HG02678 (cell line): ENCODE results near the gene AUTS2.

Experiments
- ATAC-seq: cut with Tn5 transposase; IDR thresholded peaks from one replicate; pipeline ENCODE4 v1.9.1; 2021; ENCODE audit warnings: mild to moderate bottlenecking, moderate library complexity; ENCODE audit not compliant: unreplicated experiment

Gene AUTS2

DNA sequence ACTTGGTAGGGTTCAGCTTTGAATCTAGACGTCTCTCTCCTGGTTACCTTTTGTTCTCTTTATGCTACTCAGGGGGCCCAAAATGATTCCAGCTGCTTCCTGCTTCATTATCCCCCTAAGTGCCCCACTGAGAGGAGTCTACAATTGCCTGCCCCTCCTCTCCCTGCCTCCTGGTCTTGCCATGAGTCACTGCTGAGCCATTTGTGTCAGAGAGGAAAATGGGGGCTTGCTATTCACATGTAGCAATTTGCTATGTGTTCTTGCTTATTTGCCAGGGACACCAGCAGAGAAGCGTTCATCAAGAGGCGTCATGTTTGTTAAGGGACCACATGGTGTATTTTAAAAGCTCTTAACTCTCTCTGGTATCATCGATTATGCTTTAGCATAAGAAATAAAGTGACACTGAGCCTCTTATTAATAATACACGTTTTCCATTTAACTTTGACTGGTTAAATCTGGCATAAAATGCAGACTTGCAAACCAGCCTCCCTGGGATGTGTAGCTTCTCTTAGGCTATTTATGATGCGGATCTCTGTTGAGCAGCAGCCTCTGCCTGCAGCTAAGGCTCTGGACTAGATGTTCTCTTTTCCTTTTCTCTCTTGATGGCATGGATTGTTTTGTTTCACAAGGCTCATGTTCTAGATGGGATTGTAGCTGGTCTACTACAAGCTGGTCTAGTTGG lies 239.3 kb downstream of the AUTS2 start:
- ATAC-seq: no peak

DNA sequence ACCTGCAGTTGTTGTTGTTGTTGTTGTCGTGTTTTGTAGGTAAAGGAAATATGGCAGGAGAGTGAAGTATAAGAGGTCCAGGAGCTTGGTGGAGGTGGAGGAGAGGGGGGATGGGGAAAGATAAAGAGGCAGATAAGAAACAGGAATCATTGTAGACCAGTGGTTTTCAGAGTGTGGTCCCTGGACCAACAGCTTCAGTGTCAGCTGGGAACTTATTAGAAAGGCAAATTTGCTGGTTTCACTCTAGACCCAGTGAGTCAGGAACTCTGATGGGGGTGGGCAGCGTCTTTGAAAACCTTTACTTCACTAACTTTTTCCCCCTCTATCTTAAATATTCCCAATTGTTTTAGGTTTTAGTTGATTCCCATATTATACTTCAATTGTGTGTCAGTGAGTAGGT lies 241.5 kb downstream of the AUTS2 start:
- ATAC-seq: peak; percentile 66

DNA sequence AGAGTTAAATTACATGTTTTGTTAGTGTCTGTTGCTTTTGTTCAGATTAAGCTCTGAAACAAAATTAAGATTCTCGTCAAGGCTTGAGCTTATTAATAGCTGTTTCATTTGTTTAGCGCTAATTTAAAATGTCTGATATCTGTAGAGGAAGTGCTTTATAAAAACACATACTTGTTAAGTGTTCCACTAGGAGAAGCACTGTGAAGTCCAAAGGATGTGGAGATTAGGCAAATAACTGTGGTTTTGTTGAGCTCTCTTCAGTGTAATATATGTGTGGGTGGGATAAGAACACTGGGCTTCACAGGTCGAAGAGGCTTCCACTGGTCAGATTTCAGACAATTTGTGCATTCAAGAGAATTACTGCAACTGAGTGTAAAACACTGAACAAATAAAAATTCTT lies 242.0 kb downstream of the AUTS2 start:
- no peak for ATAC-seq

DNA sequence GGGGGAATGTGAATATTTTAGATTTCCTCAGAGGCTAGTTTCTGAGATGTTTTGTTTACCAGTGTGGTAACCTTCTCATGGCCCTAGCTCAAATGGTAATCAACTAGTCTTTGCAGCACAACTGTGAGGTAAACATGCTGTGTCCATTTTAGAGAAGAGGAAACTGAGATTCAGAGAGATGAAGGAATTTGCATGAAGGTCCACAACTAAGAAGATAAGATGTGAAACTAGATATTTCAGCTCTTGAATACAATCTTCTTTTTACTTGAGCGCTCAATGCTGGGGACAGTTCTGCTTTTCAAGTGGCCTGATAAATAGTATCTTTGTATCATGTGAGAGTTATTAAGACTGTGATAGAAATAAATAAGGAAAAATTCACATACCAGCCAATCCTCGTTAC lies 245.4 kb downstream of the AUTS2 start:
- no peak for ATAC-seq

DNA sequence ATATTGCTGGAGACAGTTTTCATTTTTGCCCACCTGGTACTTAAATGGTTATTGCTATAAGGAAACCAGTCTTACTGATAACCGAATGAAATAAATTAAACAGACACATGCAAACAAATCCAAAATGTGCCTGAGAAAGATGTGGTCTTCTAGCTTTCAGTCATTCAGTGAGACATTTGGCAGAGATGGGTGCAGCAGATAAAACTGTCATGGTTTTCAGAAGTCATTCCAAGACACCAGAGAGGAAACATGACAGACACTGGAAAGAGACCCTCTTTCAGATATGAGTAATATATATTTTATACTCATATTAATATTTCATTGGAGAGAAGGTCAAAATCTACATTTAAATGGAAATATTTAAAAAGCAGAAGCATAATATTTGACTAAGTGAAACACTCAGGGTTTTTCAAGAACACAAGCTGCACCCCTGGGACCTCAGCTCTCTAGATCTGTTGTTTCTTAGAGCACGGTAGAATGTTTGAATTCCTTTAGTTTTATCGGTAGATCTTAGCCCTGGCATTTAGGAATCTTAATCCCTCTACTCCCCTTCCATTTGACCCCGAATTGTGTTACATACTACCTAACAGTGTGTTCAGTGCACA lies 246.1 kb downstream of the AUTS2 start:
- peak; percentile 38 for ATAC-seq

DNA sequence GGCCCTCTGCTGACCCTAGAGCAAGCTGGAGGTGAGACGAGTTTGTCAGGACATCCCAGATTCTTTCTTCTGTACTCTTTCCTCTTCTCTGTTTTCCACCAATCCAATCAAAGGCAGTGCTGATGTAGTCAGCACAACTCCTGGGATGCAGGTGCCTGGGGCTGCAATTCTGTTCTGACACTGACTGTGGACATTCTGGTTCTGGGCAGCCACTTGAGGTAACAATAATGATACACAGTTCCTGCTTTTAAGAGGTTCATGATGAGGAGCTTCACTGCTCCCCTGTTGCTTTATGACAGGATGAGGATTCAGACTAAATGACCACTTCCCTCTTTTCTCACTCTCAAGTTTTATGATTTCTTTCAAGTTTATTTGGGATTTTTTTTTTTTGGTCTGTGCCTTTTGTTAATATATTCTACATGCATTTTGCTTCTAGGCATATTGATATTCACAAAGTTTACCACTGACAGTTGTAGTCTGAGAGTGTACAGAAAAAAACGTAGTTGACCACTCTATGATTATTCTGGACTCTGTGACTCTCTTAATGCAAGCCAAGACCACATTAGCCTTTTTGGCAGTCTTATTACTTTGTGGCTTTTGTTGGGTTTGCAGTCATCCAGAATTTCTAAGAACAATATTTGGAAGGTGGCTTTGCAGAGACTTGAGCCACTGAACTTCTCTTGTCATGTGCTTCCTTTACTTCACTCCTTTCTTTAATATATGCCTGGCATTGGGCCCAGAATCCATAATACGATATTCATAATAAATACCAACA lies 247.6 kb downstream of the AUTS2 start:
- no peak for ATAC-seq

DNA sequence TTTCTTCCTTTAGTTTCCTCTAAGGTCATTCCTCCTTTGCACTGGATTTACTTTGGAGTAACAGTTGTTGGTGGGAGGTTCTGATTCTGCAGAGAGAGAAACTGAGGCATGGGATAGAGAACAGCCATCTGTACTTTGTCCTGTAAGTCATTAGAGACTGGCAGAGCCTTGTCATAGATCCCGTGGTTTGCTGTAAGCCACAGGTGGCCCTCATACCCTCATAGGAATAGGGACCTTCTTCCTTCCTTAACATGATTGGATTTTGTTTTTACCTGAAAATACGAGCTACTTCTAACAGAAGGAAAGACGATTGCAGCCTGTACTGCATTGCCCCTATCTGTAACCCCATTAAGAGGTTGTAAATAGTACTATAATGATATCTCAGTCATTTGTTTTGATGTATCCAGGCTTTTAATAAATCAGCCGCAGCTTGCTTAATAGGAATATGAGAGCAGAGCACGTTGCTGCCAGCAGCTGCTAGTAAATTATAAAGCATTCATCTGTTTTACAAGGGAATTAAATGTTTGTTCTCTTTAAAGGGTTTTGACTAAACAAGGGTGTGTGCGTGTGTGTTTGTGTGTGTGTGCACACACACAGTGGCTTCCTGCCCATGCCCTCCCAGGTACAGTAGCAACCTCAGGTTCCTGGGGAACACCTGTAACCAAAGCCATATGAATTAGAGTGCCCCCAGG lies 249.8 kb downstream of the AUTS2 start:
- ATAC-seq: no peak

DNA sequence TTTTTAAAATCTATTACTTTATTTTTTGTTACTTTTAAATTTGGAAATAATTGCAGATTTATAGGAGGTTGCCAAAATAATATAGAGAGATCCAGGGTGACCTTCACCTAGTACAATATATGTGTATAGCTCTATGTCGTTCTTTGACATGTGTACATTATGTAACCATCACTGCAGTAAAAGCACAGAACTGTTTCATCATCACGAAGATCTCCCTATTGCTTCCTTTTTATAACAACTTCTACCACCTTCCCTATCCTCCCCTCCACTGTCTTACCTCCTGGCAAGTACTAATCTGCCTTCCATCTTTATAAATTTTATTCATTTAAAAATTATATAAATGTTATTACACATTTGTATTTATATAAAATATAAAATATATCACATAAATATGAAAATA lies 251.0 kb downstream of the AUTS2 start:
- no peak for ATAC-seq

DNA sequence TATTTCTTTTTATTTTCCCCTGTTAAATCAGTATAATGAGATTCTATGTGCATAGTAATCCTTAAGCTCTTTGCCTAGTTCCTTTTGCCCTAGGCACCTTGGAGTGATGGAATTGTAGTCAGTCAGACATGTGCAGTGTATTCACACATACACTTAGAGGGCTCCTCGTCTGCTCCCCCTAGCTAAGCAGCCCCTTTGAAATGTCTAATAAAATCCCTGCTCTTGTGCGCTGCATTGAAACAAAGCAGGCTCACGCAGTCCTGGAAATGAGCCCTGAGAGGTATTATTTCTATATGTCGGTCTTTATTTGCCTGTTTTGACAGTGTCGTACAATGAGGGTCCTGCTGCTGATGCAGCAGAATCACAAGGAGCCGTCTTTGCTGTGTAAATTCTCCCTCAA lies 258.7 kb downstream of the AUTS2 start:
- no peak for ATAC-seq

DNA sequence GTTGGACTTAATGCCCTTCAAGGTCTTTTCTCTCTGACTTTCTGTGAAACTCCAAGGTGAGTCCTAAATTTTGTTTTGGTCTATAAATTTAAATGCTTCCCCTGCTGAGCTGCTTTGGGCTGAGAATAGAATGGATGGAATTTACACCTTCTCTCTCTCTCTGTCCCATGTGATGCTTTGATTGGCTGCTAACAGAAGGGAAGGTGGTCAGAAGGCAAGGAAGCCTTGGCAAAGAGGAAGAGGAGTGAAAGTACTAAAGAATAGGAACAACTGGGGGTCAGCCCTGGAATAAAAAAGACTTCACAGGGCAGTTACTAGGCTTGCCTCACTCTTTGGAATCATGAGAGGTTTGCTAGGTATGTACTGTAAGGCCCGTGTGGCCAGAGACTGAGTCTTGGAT lies 260.2 kb downstream of the AUTS2 start:
- no peak for ATAC-seq

DNA sequence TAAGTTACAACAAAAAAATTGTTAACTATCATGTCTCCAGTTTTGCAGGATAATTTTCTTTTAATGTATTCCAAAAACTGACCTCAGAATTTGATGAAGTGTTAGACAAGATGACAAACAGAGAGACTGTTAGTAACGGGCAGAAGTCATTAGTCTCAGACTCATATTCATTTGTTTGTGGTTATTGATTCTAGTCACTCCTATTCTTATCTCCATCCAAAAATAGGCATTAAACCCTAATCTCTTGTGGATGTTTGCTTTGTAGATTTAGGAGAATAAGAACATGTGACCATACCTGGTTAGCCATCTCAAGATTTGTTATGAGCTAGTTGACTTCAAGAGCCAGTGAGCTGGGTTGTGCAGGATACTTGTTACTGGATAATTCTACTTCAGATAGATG lies 261.1 kb downstream of the AUTS2 start:
- ATAC-seq: no peak

DNA sequence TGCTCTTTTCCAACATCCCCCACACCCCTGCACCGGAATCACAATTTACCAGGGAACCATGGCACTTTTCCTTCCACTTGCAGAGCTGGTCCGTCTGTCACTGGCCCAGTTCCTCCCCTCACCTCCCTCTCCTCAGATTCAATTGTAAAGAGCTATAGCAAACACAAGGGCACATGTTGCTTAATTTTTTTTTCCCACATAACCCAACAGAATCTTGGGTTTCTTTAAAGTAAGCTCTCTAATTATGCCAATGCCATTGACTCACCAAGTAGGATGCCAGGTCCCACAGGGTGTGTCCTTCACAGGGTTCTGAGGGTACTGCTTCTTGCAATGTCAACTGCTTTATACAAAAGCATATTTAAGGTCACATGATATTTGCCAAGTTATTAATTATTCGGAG lies 262.2 kb downstream of the AUTS2 start:
- ATAC-seq: no peak

DNA sequence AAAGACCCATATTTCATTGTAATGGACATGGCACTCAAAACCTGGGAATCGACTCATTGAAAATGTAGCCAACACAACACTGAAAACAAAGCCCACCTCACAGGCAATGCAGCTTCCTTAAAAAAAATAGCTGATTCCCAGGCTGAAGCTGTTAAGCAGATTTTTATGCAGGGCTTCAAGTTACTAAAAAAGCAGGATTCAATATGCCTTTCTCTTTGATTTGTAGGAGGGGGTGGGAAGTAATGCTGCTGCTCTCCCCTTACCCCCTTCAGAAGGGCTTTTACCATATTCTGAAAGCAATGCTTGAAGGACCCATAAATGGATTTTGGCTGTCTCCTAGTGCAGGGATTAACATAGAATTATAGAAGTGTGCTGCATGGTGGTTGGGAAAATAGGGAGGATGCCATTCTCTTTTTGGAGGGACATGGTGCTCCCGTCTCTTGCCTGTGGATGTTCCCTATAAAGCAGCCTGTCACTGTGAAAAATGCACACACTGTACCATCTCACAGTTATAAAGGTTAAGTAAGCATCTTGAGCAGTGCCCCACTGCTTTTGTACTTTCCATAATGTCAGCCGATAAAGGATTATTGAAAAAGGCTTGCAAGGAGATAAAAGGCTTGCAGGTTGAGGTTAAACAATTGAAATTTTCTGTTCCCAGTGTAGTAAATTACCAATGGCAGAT lies 262.8 kb downstream of the AUTS2 start:
- no peak for ATAC-seq

DNA sequence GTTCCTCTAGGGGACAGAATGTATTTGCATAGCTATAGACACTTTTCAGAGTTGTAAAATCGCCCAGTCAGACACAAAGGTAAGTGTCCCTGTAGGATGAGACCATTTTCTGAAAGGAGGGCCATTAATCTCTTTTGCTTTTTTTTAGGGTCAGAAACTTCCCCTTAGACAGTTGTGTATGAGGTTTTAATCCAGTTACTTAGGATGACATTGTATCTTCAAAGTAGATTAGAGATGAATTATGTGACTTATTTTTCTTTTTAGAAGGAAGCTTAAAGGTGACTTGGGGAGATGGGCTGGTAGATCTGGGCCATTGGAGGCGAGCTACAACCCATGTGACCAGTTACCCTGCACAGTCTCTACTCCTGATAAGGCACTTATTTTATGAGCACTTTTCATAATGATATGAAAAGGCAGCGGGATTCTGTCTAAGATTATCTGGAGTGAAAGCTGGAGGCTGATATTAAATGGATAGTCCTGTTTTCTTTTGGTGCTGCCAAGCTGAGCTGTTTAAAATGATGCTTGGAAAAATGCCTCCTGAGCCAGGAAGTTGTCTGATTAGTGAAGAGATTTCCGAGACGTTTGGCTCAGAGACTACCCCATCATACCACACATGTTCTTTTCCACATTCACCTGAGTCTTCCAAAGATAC lies 264.3 kb downstream of the AUTS2 start:
- no peak for ATAC-seq

DNA sequence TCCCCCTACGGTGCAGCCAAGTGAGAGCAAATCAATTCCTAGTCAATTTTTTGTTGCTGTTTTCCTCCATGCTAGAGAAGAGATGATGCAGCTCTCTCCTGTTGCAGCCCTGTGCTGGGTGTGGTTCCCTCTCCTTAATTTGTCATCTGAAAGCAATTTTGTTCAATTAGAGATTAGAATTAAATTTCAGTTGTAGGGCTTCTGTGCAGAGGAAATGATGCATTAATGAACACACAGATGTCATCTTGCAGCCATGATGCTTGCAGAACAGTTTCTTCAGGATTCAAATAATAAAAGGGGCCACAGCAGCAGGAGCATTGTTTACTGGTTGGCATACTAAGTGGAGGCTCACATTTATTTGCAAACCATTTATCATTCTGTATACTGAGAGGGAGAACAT lies 266.0 kb downstream of the AUTS2 start:
- ATAC-seq: no peak

DNA sequence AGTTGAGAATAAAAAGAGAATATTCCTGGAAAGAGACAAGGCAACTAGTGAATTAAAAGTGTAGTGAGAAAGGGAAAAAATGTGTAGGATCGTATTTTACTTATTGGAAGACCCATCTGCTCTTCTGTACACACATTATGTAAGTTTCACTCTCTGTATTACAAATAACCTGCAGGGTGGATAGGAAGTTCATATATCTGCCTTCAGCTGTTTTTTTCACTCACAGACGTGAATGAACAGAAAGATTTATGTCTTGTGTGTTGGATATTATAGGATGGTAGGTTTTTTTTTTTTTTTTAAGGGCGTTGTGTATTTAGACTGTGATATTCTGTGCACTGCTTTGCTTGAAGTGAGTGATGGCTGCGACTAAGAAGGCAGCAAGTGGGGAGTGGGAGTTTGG lies 266.5 kb downstream of the AUTS2 start:
- ATAC-seq: peak; percentile 45

DNA sequence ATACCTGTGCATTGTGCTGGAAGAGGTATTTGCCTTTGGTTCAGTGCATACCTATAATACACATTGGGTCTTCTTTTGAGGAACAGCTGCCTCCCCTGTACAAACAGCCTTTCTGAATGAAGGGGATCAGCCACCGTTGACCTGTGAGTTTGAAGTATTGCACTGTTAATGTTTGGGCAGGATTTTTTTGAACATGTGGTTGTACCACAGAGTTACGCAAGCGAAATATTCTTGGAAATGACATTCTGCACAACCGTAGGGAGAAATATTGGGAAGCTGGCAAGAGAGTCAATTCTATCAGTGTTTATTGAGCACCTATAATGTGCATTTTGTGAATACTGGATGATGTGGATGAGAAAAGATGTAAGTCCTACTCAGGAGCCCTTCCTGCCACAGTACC lies 270.6 kb downstream of the AUTS2 start:
- ATAC-seq: no peak

DNA sequence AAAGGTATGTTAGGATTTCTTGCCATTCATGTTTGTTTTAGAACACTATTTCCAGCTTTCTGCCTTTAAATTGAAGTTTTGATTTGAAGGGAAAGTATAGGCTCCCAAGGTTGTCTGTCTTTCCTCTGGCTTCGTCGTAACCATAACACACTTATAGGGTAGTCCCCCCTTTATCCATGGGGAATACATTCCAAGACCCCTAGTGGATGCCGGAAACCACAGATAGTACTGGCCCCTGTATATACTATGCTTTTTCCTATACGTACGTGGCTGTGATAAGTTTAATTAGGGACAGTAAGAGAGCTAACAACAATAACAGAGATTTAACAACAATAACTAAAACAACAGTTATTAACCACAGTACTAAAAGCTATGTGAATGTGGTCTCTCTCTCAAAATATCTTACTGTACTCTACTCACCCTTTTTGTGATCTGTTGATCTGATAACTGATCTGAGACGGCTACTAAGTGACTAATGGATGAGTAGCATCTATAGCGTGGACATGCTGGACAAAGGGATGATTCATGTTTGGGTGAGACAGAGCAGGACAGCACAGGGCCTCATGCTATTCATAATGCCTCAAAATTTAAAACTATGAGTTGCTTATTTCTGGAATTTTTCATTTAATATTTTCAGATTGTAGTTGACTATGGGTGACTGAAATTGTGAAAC lies 273.1 kb downstream of the AUTS2 start:
- no peak for ATAC-seq

DNA sequence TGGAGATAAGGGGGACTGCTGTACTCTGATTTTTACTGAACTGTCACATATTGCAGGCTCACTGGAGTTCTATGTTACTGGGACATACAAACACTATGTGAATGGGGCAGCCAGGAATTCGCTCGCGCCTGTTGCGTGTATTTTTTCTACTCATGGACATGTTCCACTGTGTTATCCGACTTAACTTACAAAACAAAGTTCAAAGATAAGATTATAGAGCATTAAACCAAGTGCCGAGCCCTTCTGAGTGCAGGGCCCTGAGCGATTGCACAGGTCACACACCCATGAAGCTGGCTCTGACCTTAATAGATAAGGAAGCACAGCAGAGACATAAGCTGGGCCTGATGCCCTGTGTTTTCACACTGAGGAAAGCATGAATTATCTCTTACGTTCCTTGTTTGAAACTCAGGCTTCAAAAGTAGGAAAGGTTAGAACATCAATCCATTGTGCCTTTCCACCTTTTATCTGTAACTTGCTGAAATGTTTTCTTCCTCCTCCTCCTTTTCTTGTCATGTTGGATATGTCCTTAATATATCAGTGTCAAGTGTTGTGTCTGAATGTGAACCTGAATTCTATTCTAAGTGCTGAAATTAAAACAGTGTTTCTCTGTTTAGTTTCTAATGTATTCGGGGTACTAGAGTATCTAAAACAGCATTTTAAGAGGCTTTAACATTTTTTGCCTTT lies 273.8 kb downstream of the AUTS2 start:
- ATAC-seq: no peak
